Lower lobe of right lung (tissue), 2 donors: ENCODE results near the gene NUDT9. TPM values are rescaled to one million over a fixed set of nuclear protein-coding genes. Genes with fewer than 3 reads are reported as not detected.
"Not testable (repeated sequence)": the region's sequence is repeated elsewhere in the genome, so short reads cannot be mapped to it uniquely, and the experiment has no call there.

Experiments used
- ATAC-seq, 2 donors: fragments of 200-7000 bp; cut with Tn5 transposase; one replicate each; pipeline ENCODE4 v1.9.1; 2020 to 2022; ENCODE audit warnings: mild to moderate bottlenecking in 2 of 2, moderate library complexity in 2 of 2
- DNase-seq: peaks from one replicate; pipeline ENCODE4 v3.0.0-alpha.2; 2020
- H3K27ac ChIP-seq: fragments of 200-600 bp; one replicate; pipeline ENCODE4 v1.8.0; 2022
- H3K27me3 ChIP-seq: fragments of 200-600 bp; one replicate; pipeline ENCODE4 v1.8.0; 2022; ENCODE audit warnings: low read depth
- H3K36me3 ChIP-seq: fragments of 200-600 bp; one replicate; pipeline ENCODE4 v1.8.0; 2022; ENCODE audit warnings: mild to moderate bottlenecking
- H3K4me1 ChIP-seq: fragments of 200-600 bp; one replicate; pipeline ENCODE4 v1.8.0; 2022
- H3K4me3 ChIP-seq: fragments of 200-600 bp; one replicate; pipeline ENCODE4 v1.8.0; 2022; ENCODE audit warnings: mild to moderate bottlenecking
- H3K9me3 ChIP-seq: fragments of 200-600 bp; one replicate; pipeline ENCODE4 v1.8.0; 2022
- CTCF ChIP-seq: fragments of 200-600 bp; IDR thresholded peaks from one replicate; pipeline ENCODE4 v1.8.0; 2022; ENCODE audit warnings: antibody characterized with exemption, mild to moderate bottlenecking
- intact Hi-C: fragments of 100-400 bp; cut with DNase I; formaldehyde crosslinking; loops from one replicate; pipeline ENCODE4 v1.11.0; 2022
- total RNA-seq: library from RNA; stranded (reverse); fragmentation: NEBNext Ultra II Directional; extraction: Animal tissue kit (Norgen Biotek cat#: 25700); gene quantifications from one replicate; pipeline ENCODE4 v1.2.1, GENCODE V29; 2021
- donor health status: DM: no; HTN: yes; CAD: no; lungs with severe emphysema.

NUDT9 gene
- total RNA-seq, 1 donor from 2014 or later, result 45.3 TPM

GRCh38 chr4:87416965-87417364, 5.4 kb upstream of the NUDT9 start:
- ATAC-seq (no peak), DNase-seq (no peak)
- no peak overlapping the region for H3K4me3 ChIP-seq
- no peak overlapping the region for H3K27ac ChIP-seq
- H3K36me3 ChIP-seq, result no peaks in the 10 kb centered on the region
- H3K4me1 ChIP-seq, result peaks cover 5% of the 10 kb centered on the region
- intact Hi-C loops, result no loop called here
- TF ChIP-seq CTCF, result no peak
- H3K27me3 ChIP-seq, result no peaks in the 10 kb centered on the region
- no peaks in the 10 kb centered on the region for H3K9me3 ChIP-seq

- H3K27ac ChIP-seq, H3K36me3 ChIP-seq, H3K27me3 ChIP-seq, DNase-seq, intact Hi-C loops, H3K9me3 ChIP-seq, ATAC-seq, H3K4me3 ChIP-seq, H3K4me1 ChIP-seq: not testable (repeated sequence)
Observed at GRCh38 chr4:87418410-87418809, 4.0 kb upstream of the NUDT9 start.

GRCh38 chr4:87419578-87420249, 2.7 kb upstream of the NUDT9 start:
- no peak overlapping the region for H3K27ac ChIP-seq

GRCh38 chr4:87420276-87420830, 2.0 kb upstream of the NUDT9 start:
- DNase-seq, result no peak
- Histone ChIP-seq H3K27me3 (no peaks in the 10 kb centered on the region), H3K9me3 (no peaks in the 10 kb centered on the region), H3K4me3 (no peak overlapping the region), H3K27ac (no peak overlapping the region), H3K4me1 (peaks cover 16% of the 10 kb centered on the region), H3K36me3 (no peaks in the 10 kb centered on the region)
- ATAC-seq, result no peak
- intact Hi-C loops, result no loop called here
- TF ChIP-seq CTCF, result no peak

More at GRCh38 chr4:87419578-87420249, 2.7 kb upstream of the NUDT9 start:
- intact Hi-C loops, result no loop called here
- no peaks in the 10 kb centered on the region for H3K9me3 ChIP-seq
- H3K36me3 ChIP-seq, result no peaks in the 10 kb centered on the region
- peaks cover 16% of the 10 kb centered on the region for H3K4me1 ChIP-seq
- H3K27me3 ChIP-seq, result no peaks in the 10 kb centered on the region
- ATAC-seq (no peak), DNase-seq (no peak)
- TF ChIP-seq CTCF, result no peak
- no peak overlapping the region for H3K4me3 ChIP-seq

- Histone ChIP-seq H3K4me3 (peak overlapping the region; percentile 84), H3K9me3 (no peaks in the 10 kb centered on the region), H3K36me3 (no peaks in the 10 kb centered on the region), H3K4me1 (peaks cover 16% of the 10 kb centered on the region), H3K27me3 (no peaks in the 10 kb centered on the region), H3K27ac (peak overlapping the region; percentile 90)
- intact Hi-C loops, result no loop called here
- DNase-seq, result no peak
- ATAC-seq, result no peak
- no peak for TF ChIP-seq CTCF
Observed at GRCh38 chr4:87423317-87424098, 1.1 kb downstream of the NUDT9 start.

GRCh38 chr4:87424099-87424543, 1.7 kb downstream of the NUDT9 start:
- ATAC-seq, intact Hi-C loops, H3K36me3 ChIP-seq, DNase-seq, H3K27ac ChIP-seq, H3K9me3 ChIP-seq, H3K27me3 ChIP-seq: not testable (repeated sequence)
- Histone ChIP-seq H3K4me1 (peaks cover 16% of the 10 kb centered on the region), H3K4me3 (peak overlapping the region; percentile 84)
